Globus pallidus (tissue), 1 donor: ENCODE measurements around the gene SERPINB5.

Experiments used
- DNase-seq: peaks from one replicate; pipeline ENCODE4 v3.0.0-alpha.2; 2015; ENCODE audit warnings: low spot score

SERPINB5 gene

GRCh38 chr18:63468575-63468974 is 8.2 kb upstream of the SERPINB5 start:
- DNase-seq, result no peak

- no peak for DNase-seq
Measured at GRCh38 chr18:63470751-63471150, 6.0 kb upstream of the SERPINB5 start.

- DNase-seq, result no peak
Measured at GRCh38 chr18:63472380-63472779, 4.4 kb upstream of the SERPINB5 start.

GRCh38 chr18:63477200-63477599 is 442 bp downstream of the SERPINB5 start:
- no peak for DNase-seq

- DNase-seq, result no peak
Measured at GRCh38 chr18:63477968-63478367, 1.2 kb downstream of the SERPINB5 start.

- no peak for DNase-seq
Measured at GRCh38 chr18:63479826-63480225, 3.1 kb downstream of the SERPINB5 start.

- no peak for DNase-seq
Measured at GRCh38 chr18:63480476-63480875, 3.7 kb downstream of the SERPINB5 start.

- DNase-seq, result no peak
Measured at GRCh38 chr18:63480915-63481314, 4.2 kb downstream of the SERPINB5 start.

- DNase-seq, result no peak
Measured at GRCh38 chr18:63487676-63488075, 10.9 kb downstream of the SERPINB5 start.

GRCh38 chr18:63488160-63488559 is 11.4 kb downstream of the SERPINB5 start:
- DNase-seq, result no peak

GRCh38 chr18:63492851-63493250 is 16.1 kb downstream of the SERPINB5 start:
- DNase-seq, result no peak

GRCh38 chr18:63495675-63496074 is 18.9 kb downstream of the SERPINB5 start:
- DNase-seq, result no peak

- no peak for DNase-seq
Measured at GRCh38 chr18:63505566-63506335, 29.0 kb downstream of the SERPINB5 start.

GRCh38 chr18:63506336-63506646 is 29.5 kb downstream of the SERPINB5 start:
- DNase-seq, result no peak

- DNase-seq, result no peak
Measured at GRCh38 chr18:63508596-63508995, 31.8 kb downstream of the SERPINB5 start.

- peak; percentile 36 for DNase-seq
Measured at GRCh38 chr18:63511285-63511684, 34.5 kb downstream of the SERPINB5 start.

GRCh38 chr18:63514326-63514725 is 37.6 kb downstream of the SERPINB5 start:
- no peak for DNase-seq

GRCh38 chr18:63514888-63515678 is 38.3 kb downstream of the SERPINB5 start:
- no peak for DNase-seq

GRCh38 chr18:63515801-63516200 is 39.0 kb downstream of the SERPINB5 start:
- DNase-seq, result no peak

GRCh38 chr18:63518178-63519012 is 41.6 kb downstream of the SERPINB5 start:
- DNase-seq, result peak; percentile 68

GRCh38 chr18:63520053-63520685 is 43.4 kb downstream of the SERPINB5 start:
- DNase-seq, result no peak

GRCh38 chr18:63523660-63524059 is 46.9 kb downstream of the SERPINB5 start:
- DNase-seq, result no peak
